HG03521 (cell line): ENCODE data around the gene GRIK4.

Experiments
- ATAC-seq: cut with Tn5 transposase; IDR thresholded peaks from one replicate; pipeline ENCODE4 v1.9.1; 2021; ENCODE audit warnings: mild to moderate bottlenecking, moderate library complexity; ENCODE audit not compliant: unreplicated experiment

GRIK4 gene

GRCh38 chr11:120509346-120510053, 2.0 kb upstream of the GRIK4 start:
- no peak for ATAC-seq

- no peak for ATAC-seq
Observed at GRCh38 chr11:120510406-120511115, 987 bp upstream of the GRIK4 start.

DNA sequence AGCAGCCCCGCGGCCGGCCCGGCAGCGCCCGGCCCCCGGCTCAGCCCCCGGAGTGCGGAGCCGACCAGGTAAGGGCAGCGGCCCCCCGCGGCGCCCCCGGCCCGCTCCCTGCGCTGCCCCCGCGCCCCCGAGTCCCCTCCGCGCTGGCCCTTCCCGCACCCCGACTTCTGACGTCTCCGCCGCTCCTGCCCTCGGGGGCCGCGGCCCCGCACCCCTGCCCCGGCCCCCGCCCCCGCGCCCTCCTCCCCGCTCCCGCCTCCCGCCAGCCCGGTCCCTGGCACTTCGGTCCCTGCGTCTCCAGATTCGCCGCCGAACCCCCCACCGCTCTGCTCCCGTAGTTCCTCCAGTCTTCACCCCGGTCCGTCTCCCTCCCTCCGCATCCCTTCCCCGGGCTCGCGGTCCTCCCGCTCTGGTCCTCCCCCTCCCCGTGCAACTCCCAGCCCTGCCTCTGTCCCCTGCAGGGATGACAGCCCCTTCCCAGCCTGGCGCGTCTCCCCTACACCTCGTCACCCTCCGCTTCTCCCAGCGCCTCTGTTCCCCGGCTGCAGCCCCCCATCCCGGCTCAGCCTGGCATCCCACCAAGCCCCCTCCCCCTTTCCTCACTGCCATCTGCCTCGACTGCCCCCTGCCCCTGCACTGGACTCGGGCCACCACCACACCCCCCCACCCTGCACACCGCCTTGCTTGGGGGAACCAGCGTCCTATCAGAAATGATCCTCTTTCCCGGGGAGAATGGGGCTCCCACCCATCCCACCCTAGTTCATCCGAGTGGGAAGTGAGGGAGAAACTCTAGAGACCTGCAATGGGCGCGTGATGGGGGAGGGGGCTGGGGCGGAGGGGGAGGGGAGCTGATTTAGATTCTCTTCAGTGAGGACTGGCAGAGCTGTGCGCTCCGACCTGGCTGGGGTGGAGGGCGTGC, 531 bp downstream of the GRIK4 start:
- ATAC-seq = no peak

- ATAC-seq = no peak
Observed at GRCh38 chr11:120512739-120513435, 1.3 kb downstream of the GRIK4 start.

GRCh38 chr11:120513436-120514315, 2.1 kb downstream of the GRIK4 start:
- no peak for ATAC-seq

GRCh38 chr11:120514541-120515121, 3.1 kb downstream of the GRIK4 start:
- no peak for ATAC-seq

- ATAC-seq = no peak
Observed at GRCh38 chr11:120515186-120515723, 3.7 kb downstream of the GRIK4 start.

GRCh38 chr11:120516461-120517389, 5.2 kb downstream of the GRIK4 start:
- ATAC-seq = no peak

GRCh38 chr11:120517390-120517761, 5.8 kb downstream of the GRIK4 start:
- ATAC-seq = no peak

DNA sequence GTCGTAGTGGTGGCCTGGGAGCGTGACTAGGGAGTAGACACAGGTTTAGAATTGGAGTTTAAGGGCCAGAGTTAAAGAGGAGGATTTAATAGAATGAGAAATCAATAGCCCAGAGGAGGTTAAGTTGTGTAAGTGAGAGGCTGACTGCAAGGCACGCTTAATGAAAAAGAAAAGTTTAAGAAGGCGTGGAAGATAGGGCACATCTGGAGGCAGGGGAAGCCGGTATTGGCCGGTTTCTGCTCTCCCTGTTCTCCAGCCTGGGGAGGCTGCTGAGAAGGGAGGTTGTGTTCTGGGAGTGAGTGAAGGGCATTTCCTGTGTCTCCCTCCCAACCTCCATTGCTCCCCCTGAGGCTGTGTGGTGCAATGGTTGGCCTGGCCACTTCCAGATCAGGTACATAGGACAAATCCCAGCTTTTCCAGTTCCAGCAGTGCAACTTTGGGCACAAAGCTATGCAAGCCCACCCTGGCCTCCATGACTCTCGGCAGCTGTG, 6.3 kb downstream of the GRIK4 start:
- no peak for ATAC-seq

- ATAC-seq = no peak
Observed at GRCh38 chr11:120518356-120518755, 6.8 kb downstream of the GRIK4 start.

DNA sequence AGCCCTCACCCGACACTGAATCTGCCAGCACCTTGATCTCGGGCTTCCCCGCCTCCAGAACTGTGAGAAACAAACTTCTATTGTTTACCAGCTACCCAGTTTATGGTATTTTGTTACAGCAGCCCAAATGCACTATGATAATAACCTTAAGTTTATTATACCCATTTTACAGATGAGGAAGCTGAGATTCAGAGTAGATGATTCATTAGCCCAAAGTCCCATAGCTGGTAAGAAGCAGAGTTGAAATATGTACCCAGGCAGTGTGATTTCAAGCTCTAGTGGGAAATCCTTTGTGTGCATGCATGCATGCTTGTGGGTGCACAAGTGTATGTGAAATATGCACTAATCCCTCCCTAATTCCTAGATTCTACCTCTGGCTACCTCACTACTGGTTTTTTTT, 7.9 kb downstream of the GRIK4 start:
- ATAC-seq = no peak

- no peak for ATAC-seq
Observed at GRCh38 chr11:120520091-120520822, 8.7 kb downstream of the GRIK4 start.

DNA sequence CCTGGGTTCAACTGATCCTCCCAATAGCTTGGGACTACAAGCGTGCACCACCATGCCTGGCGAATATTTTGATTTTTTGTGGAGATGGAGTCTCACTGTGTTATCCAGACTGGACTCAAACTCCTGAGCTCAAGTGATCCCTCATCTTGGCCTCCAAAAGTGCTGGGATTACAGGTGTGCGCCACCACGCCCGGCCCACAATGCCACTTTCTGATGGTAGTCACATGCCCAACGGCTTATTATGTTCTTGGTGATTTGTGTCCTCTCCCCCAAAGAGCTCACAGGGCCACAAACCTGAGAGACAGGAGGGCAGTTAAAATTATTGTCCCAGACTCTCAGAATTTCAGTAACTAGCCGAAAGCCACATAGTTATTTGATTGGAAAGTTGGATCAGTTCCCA, 9.6 kb downstream of the GRIK4 start:
- ATAC-seq = no peak

- ATAC-seq = no peak
Observed at GRCh38 chr11:120522021-120522420, 10.5 kb downstream of the GRIK4 start.

GRCh38 chr11:120522736-120523135, 11.2 kb downstream of the GRIK4 start:
- ATAC-seq = no peak

GRCh38 chr11:120523196-120523595, 11.6 kb downstream of the GRIK4 start:
- no peak for ATAC-seq
